H1 (cell line): Measurements from ENCODE around the gene VGLL1. TPM values are rescaled to one million over a fixed set of nuclear protein-coding genes. Genes with fewer than 3 reads are reported as not detected.

Source experiments
- CTCF ChIA-PET: fragments of 300-600 bp; sonication (Branson Sonifier 250); formaldehyde crosslinking; loops from one replicate; lab custom pipeline; 2021; ENCODE audit not compliant: partially characterized antibody; lab: Charles Lee
- POLR2A ChIA-PET: fragments of 300-600 bp; sonication (Branson Sonifier 250); formaldehyde crosslinking; loops from one replicate; lab custom pipeline; 2021; ENCODE audit warnings: inconsistent platforms; ENCODE audit not compliant: partially characterized antibody; lab: Charles Lee
- DNase-seq, 2 experiments: peaks; one replicate each; pipeline versions ENCODE4 v3.0.0 to v3.0.0-alpha.2; 2010 to 2022; ENCODE audit warnings: low spot score in 2 of 2, low read depth in 1 of 2, mixed read lengths in 1 of 2
- FAIRE-seq: peaks from 2 replicates; lab custom pipeline; 2011; peaks lifted over from hg19 to GRCh38; lab: Jason Lieb, UNC
- H2AFZ ChIP-seq: 2 replicates; pipeline ENCODE4 v1.8.1; 2012; ENCODE audit warnings: low read length, inconsistent platforms
- H2AK5ac ChIP-seq: 2 replicates; pipeline ENCODE4 v1.6.1; 2013; ENCODE audit warnings: low read depth, low read length
- H2BK120ac ChIP-seq: replicated peaks from 2 replicates; pipeline ENCODE3; 2013; ENCODE audit warnings: low read depth, low read length, inconsistent platforms
- H2BK12ac ChIP-seq: 2 replicates; pipeline ENCODE4 v1.6.1; 2013; ENCODE audit warnings: low read depth, low read length
- H2BK15ac ChIP-seq: 2 replicates; pipeline ENCODE4 v1.6.1; 2013; ENCODE audit warnings: low read length
- H2BK20ac ChIP-seq: 2 replicates; pipeline ENCODE4 v1.6.1; 2013; ENCODE audit warnings: low read length
- H2BK5ac ChIP-seq: 2 replicates; pipeline ENCODE4 v1.6.1; 2013; ENCODE audit warnings: low read depth, low read length
- H3K14ac ChIP-seq: 2 replicates; pipeline ENCODE4 v1.6.1; 2013; ENCODE audit warnings: inconsistent platforms; ENCODE audit not compliant: insufficient read length
- H3K18ac ChIP-seq: 2 replicates; pipeline ENCODE4 v1.6.1; 2013; ENCODE audit warnings: low read length; ENCODE audit errors: extremely low read depth
- H3K23ac ChIP-seq: 2 replicates; pipeline ENCODE4 v1.6.1; 2013; ENCODE audit warnings: inconsistent platforms; ENCODE audit not compliant: insufficient read length
- H3K23me2 ChIP-seq: 2 replicates; pipeline ENCODE4 v1.6.1; 2013; ENCODE audit warnings: low read depth, low read length
- H3K27ac ChIP-seq: 2 replicates; pipeline ENCODE4 v1.6.1; 2011; ENCODE audit warnings: low read depth, low read length, inconsistent platforms
- H3K27me3 ChIP-seq, 4 experiments: replicated peaks in 1 of 4; 1 replicate in 1 of 4; 2 replicates in 3 of 4; pipeline versions ENCODE4 v1.6.1 to v1.8.1; 2011 to 2013; ENCODE audit warnings: low read length in 3 of 4, mild to moderate bottlenecking in 3 of 4, inconsistent platforms in 2 of 4, mixed read lengths in 2 of 4, moderate library complexity in 1 of 4; ENCODE audit not compliant: control insufficient read depth in 3 of 4, insufficient read depth in 3 of 4; ENCODE audit errors: extremely low read depth in 1 of 4
- H3K36me3 ChIP-seq, 4 experiments: 2 replicates each; pipeline versions ENCODE4 v1.6.1 to v1.8.1; 2011 to 2013; ENCODE audit warnings: mild to moderate bottlenecking in 4 of 4, low read length in 3 of 4, moderate library complexity in 2 of 4, control low read depth in 1 of 4, inconsistent platforms in 1 of 4; ENCODE audit not compliant: insufficient read depth in 4 of 4, control insufficient read depth in 2 of 4
- H3K4ac ChIP-seq: replicated peaks from 2 replicates; pipeline ENCODE3; 2013; ENCODE audit warnings: low read length, low read depth, mixed read lengths, inconsistent platforms; ENCODE audit not compliant: insufficient read length
- H3K4me1 ChIP-seq, 4 experiments: replicated peaks in 1 of 4; 1 replicate in 1 of 4; 2 replicates in 3 of 4; pipeline versions ENCODE4 v1.6.1 to v1.8.1; 2011 to 2013; ENCODE audit warnings: low read length in 3 of 4, inconsistent platforms in 2 of 4, mixed read lengths in 1 of 4; ENCODE audit not compliant: insufficient read depth in 4 of 4, control insufficient read depth in 3 of 4
- H3K4me2 ChIP-seq, 2 experiments: 2 replicates each; pipeline versions ENCODE4 v1.6.1 to v1.8.1; 2011 to 2013; ENCODE audit warnings: low read depth in 2 of 2, low read length in 2 of 2, control low read depth in 1 of 2, inconsistent platforms in 1 of 2, mild to moderate bottlenecking in 1 of 2; ENCODE audit not compliant: insufficient read depth in 1 of 2
- H3K4me3 ChIP-seq, 4 experiments: fragments of 200-600, 300-600 bp in 1 of 4; sonication (generic), shearing (Covaris generic), sonication (Bioruptor Twin) in 1 of 4; 2 replicates each; pipeline versions ENCODE4 v1.5.1 to v1.8.1; 2011 to 2016; ENCODE audit warnings: low read length in 4 of 4, low read depth in 3 of 4, control low read depth in 2 of 4, inconsistent platforms in 2 of 4, mild to moderate bottlenecking in 2 of 4, mixed read lengths in 1 of 4, moderate library complexity in 1 of 4; ENCODE audit not compliant: insufficient read depth in 2 of 4; ENCODE audit errors: extremely low read depth in 1 of 4
- H3K56ac ChIP-seq: replicated peaks from 2 replicates; pipeline ENCODE3; 2013; ENCODE audit warnings: low read depth, mild to moderate bottlenecking, mixed read lengths, low read length, inconsistent platforms; ENCODE audit not compliant: insufficient read length
- H3K79me1 ChIP-seq: 2 replicates; pipeline ENCODE4 v1.6.1; 2013; ENCODE audit warnings: low read depth, low read length, control low read depth
- H3K79me2 ChIP-seq, 2 experiments: 2 replicates each; pipeline versions ENCODE4 v1.6.1 to v1.8.1; 2012 to 2013; ENCODE audit warnings: low read length in 2 of 2, mild to moderate bottlenecking in 2 of 2, inconsistent platforms in 1 of 2; ENCODE audit not compliant: insufficient read depth in 2 of 2, control insufficient read depth in 1 of 2
- H3K9ac ChIP-seq, 4 experiments: replicated peaks in 1 of 4; 1 replicate in 1 of 4; 2 replicates in 3 of 4; pipeline versions ENCODE4 v1.6.1 to v1.8.1; 2011 to 2013; ENCODE audit warnings: low read depth in 3 of 4, low read length in 3 of 4, control low read depth in 2 of 4, mild to moderate bottlenecking in 2 of 4, moderate library complexity in 2 of 4, inconsistent platforms in 1 of 4; ENCODE audit errors: extremely low read depth in 1 of 4
- H3K9me3 ChIP-seq, 2 experiments: 2 replicates each; pipeline versions ENCODE4 v1.6.1 to v1.8.1; 2012 to 2013; ENCODE audit warnings: mild to moderate bottlenecking in 2 of 2, moderate library complexity in 2 of 2, control low read depth in 1 of 2, inconsistent platforms in 1 of 2, low read depth in 1 of 2, low read length in 1 of 2, mixed read lengths in 1 of 2; ENCODE audit not compliant: insufficient read depth in 2 of 2
- H4K20me1 ChIP-seq, 2 experiments: replicated peaks in 1 of 2; 2 replicates each; pipeline versions ENCODE3 to v1.8.1; 2011 to 2013; ENCODE audit warnings: inconsistent platforms in 2 of 2, low read length in 2 of 2, mild to moderate bottlenecking in 1 of 2; ENCODE audit not compliant: insufficient read depth in 2 of 2, control insufficient read depth in 1 of 2
- H4K5ac ChIP-seq: 2 replicates; pipeline ENCODE4 v1.6.1; 2013; ENCODE audit warnings: low read length, low read depth, mixed read lengths, inconsistent platforms; ENCODE audit not compliant: insufficient read length
- H4K8ac ChIP-seq: 2 replicates; pipeline ENCODE4 v1.8.0; 2013; ENCODE audit warnings: mild to moderate bottlenecking, moderate library complexity, low read length, inconsistent platforms; ENCODE audit not compliant: insufficient read depth; ENCODE audit errors: extremely low read depth
- H4K91ac ChIP-seq: replicated peaks from 2 replicates; pipeline ENCODE3; 2013; ENCODE audit warnings: low read length, mixed read lengths, inconsistent platforms; ENCODE audit not compliant: insufficient read length
- BCL11A ChIP-seq, 2 experiments: IDR thresholded peaks; one replicate each; pipeline ENCODE4 v1.6.1; 2011; ENCODE audit warnings: low read depth in 2 of 2, low read length in 2 of 2, mild to moderate bottlenecking in 2 of 2
- CBX8 ChIP-seq: fragments of 300-800, 300-1000 bp; sonication (generic); IDR thresholded peaks from 2 replicates; pipeline ENCODE4 v1.7.1; 2016; ENCODE audit warnings: low read depth, low read length, borderline replicate concordance
- CREB1 ChIP-seq: IDR thresholded peaks from 2 replicates; pipeline ENCODE4 v1.6.1; 2012; ENCODE audit warnings: inconsistent platforms
- GTF2F1 ChIP-seq: IDR thresholded peaks from 2 replicates; pipeline ENCODE4 v1.6.1; 2012; ENCODE audit warnings: low read depth, low read length, improper control_type of control experiment, borderline replicate concordance
- HDAC2 ChIP-seq, 2 experiments: fragments of 300-600 bp in 1 of 2; sonication (generic) in 1 of 2; IDR thresholded peaks; 2 replicates each; pipeline ENCODE4 v1.6.1; 2011 to 2012; ENCODE audit warnings: low read depth in 2 of 2, low read length in 2 of 2, mild to moderate bottlenecking in 2 of 2, moderate library complexity in 2 of 2, borderline replicate concordance in 1 of 2, inconsistent platforms in 1 of 2
- KDM1A ChIP-seq: fragments of 200-600, 300-600 bp; sonication (generic); IDR thresholded peaks from 2 replicates; pipeline ENCODE4 v1.7.1; 2016; ENCODE audit warnings: mild to moderate bottlenecking, low read length, borderline replicate concordance
- RXRA ChIP-seq: IDR thresholded peaks from 2 replicates; pipeline ENCODE4 v1.6.1; 2011; ENCODE audit warnings: low read depth, mild to moderate bottlenecking, low read length, moderate library complexity; ENCODE audit not compliant: insufficient read depth
- TAF1 ChIP-seq: IDR thresholded peaks from 2 replicates; pipeline ENCODE4 v1.6.1; 2011; ENCODE audit warnings: mild to moderate bottlenecking, low read depth, low read length
- TBP ChIP-seq: IDR thresholded peaks from 2 replicates; pipeline ENCODE4 v1.6.1; 2011; ENCODE audit warnings: low read depth, low read length, improper control_type of control experiment
- YY1 ChIP-seq: IDR thresholded peaks from 2 replicates; pipeline ENCODE4 v1.6.1; 2011; ENCODE audit warnings: low read depth, mild to moderate bottlenecking, low read length
- WGBS, 2 experiments: shearing (Covaris generic) in 1 of 2; methylation state at CpG; one replicate each; pipeline versions ENCODE4 v1.1.6 to v1.1.7; 2013 to 2015; ENCODE audit warnings: low lambda C conversion rate in 2 of 2, mixed read lengths in 2 of 2, inconsistent platforms in 1 of 2, low coverage in 1 of 2, missing lambda C conversion rate in 1 of 2; ENCODE audit not compliant: insufficient replicate concordance in 2 of 2, insufficient coverage in 1 of 2, insufficient read length in 1 of 2; ENCODE audit errors: extremely low coverage in 1 of 2, missing lambda C conversion rate in 1 of 2; 5-methylcytosine and 5-hydroxymethylcytosine counted together
- polyA plus RNA-seq, 7 experiments: library from polyadenylated mRNA; depleted of rRNA in 3 of 7; stranded (reverse) in 5 of 7; unstranded in 2 of 7; fragments of >200 nt in 5 of 7; fragments of 200-250 nt in 2 of 7; gene quantifications; 1 replicate in 5 of 7; 2 replicates in 1 of 7; 4 replicates in 1 of 7; pipeline versions ENCODE4 v1.2.1 to v1.2.3, GENCODE V29; 2011 to 2013; ENCODE audit warnings: missing spikeins in 2 of 7, mixed read lengths in 2 of 7
- total RNA-seq: library from RNA; stranded (reverse); fragmentation: NEBNext Ultra II Directional; extraction: Animal tissue kit (Norgen Biotek cat#: 25700); gene quantifications from 2 replicates; pipeline ENCODE4 v1.2.1, GENCODE V29; 2021

The VGLL1 gene
- total and polyA plus RNA-seq, 2 of the 8 experiments (the other 6 are each of a cell fraction or from before 2014, with no cell fraction given), result not detected

DNA sequence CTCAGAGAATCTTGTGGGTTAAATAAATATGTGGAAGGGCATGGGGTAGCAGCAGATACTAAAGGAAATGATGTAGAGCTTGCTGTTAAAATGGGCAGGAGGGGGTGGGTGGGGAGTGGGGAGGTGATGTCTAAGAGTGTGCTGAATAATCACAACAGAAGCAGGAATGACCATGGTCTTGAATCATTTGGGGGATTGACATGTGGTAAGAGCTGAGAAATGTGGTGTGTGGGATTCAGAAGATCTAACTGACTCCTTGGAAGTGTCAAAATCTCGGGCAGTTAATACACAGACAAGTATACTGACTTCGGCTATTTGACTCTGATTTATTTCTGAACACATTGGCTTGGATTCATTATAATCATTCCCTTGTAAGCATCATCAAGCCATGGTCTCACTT, 6.8 kb downstream of the VGLL1 start:
- Histone ChIP-seq H4K8ac (no peak overlapping the region), H4K91ac (no peak overlapping the region), H2BK20ac (no peak overlapping the region), H2BK12ac (no peak overlapping the region), H3K56ac (no peak overlapping the region), H2BK5ac (no peak overlapping the region), H3K18ac (no peak overlapping the region), H3K4me2 (no peak overlapping the region), H3K27me3 (no peaks in the 10 kb centered on the region), H3K4me3 (no peak overlapping the region), H4K5ac (no peak overlapping the region), H3K27ac (no peak overlapping the region), H2BK15ac (no peak overlapping the region), H3K4me1 (no peaks in the 10 kb centered on the region), H2AFZ (no peak overlapping the region), H3K4ac (no peak overlapping the region), H2BK120ac (no peak overlapping the region), H3K9me3 (no peaks in the 10 kb centered on the region), H3K36me3 (no peaks in the 10 kb centered on the region), H3K79me1 (no peaks in the 10 kb centered on the region), H3K14ac (no peak overlapping the region), H3K23ac (no peak overlapping the region), H3K79me2 (no peaks in the 10 kb centered on the region), H2AK5ac (no peak overlapping the region), H4K20me1 (no peaks in the 10 kb centered on the region), H3K9ac (no peak overlapping the region), H3K23me2 (no peaks in the 10 kb centered on the region)
- no peak for DNase-seq
- POLR2A ChIA-PET, result no interaction called here
- TF ChIP-seq HDAC2 (IDR thresholded peaks at IDR 0.05; ENCODE audit: borderline replicate concordance in 1 of 2, low read depth in 2 of 2, low read length in 2 of 2) (no peak), GTF2F1 (no peak), CBX8 (no peak), TBP (no peak), TAF1 (no peak), RXRA (no peak), BCL11A (IDR thresholded peaks at IDR 0.05; ENCODE audit: low read depth in 2 of 2, low read length in 2 of 2) (no peak), CREB1 (no peak), KDM1A (no peak), YY1 (no peak)
- 92% methylated on average over 2 of the region's 2 CpGs; no CpG with 5 or more reads in 1 of the 2 experiments for WGBS, 2 experiments
- FAIRE-seq, result no peak
- CTCF ChIA-PET, result interaction anchor here (1.3 kb wide), 2 partner anchors 16 to 17 kb away, joined by 3 read pairs; no protein-coding TSS in a partner anchor
